PC-9 (cell line): ENCODE data around the gene SBF1. TPM values are rescaled to one million over a fixed set of nuclear protein-coding genes. Genes with fewer than 3 reads are reported as not detected.

Experiments used
- BruUV-seq: library from RNA; stranded (reverse); fragments of 400-500 nt; replicated peaks from 2 replicates; lab custom pipeline; 2021; lab: Mats Ljungman, UMichigan
- CTCF ChIA-PET: fragments of 300-600 bp; sonication (Branson Sonifier 250); formaldehyde crosslinking; loops from one replicate; lab custom pipeline; 2022; ENCODE audit warnings: antibody characterized with exemption; lab: Charles Lee
- POLR2A ChIA-PET: fragments of 300-600 bp; sonication (Branson Sonifier 250); formaldehyde crosslinking; loops from one replicate; lab custom pipeline; 2022; ENCODE audit warnings: antibody characterized with exemption; ENCODE audit not compliant: unreplicated experiment; lab: Charles Lee
- DNase-seq, 2 experiments: peaks; one replicate each; pipeline versions ENCODE4 v3.0.0 to v3.0.0-alpha.2; 2015 to 2022; ENCODE audit warnings: mixed read lengths in 1 of 2
- H2AFZ ChIP-seq: fragments of 200-600 bp; sonication (generic); 2 replicates; pipeline ENCODE4 v1.8.1; 2017; ENCODE audit warnings: antibody characterized with exemption
- H3F3A ChIP-seq: fragments of 200-600 bp; sonication (generic); 2 replicates; pipeline ENCODE4 v1.8.1; 2017; ENCODE audit warnings: antibody characterized with exemption, mild to moderate bottlenecking, low read depth; ENCODE audit not compliant: insufficient read depth
- H3K27ac ChIP-seq: fragments of 200-600 bp; sonication (generic); 2 replicates; pipeline ENCODE4 v1.6.1; 2016; ENCODE audit warnings: mixed run types
- H3K27me3 ChIP-seq: fragments of 200-600 bp; sonication (generic); 2 replicates; pipeline ENCODE4 v1.6.1; 2016; ENCODE audit warnings: low read depth, mixed run types; ENCODE audit not compliant: insufficient read depth
- H3K36me3 ChIP-seq: fragments of 200-600 bp; sonication (generic); 2 replicates; pipeline ENCODE4 v1.6.1; 2016; ENCODE audit warnings: low read depth, mixed run types
- H3K4me1 ChIP-seq: fragments of 200-600 bp; sonication (generic); replicated peaks from 2 replicates; pipeline ENCODE4 v1.6.1; 2016; ENCODE audit warnings: mixed run types; ENCODE audit not compliant: insufficient read depth
- H3K4me2 ChIP-seq: fragments of 200-600 bp; sonication (generic); 2 replicates; pipeline ENCODE4 v1.6.1; 2017; ENCODE audit warnings: mixed run types
- H3K4me3 ChIP-seq: fragments of 200-600 bp; sonication (generic); 2 replicates; pipeline ENCODE4 v1.6.1; 2016; ENCODE audit warnings: mixed run types
- H3K79me2 ChIP-seq: fragments of 200-600 bp; sonication (generic); 2 replicates; pipeline ENCODE4 v1.6.1; 2017; ENCODE audit warnings: low read depth, mixed run types
- H3K9me2 ChIP-seq: fragments of 200-600 bp; sonication (generic); 2 replicates; pipeline ENCODE4 v1.8.1; 2017; ENCODE audit warnings: mild to moderate bottlenecking; ENCODE audit not compliant: insufficient read depth
- H3K9me3 ChIP-seq: fragments of 200-600 bp; sonication (generic); 2 replicates; pipeline ENCODE4 v1.8.1; 2016; ENCODE audit warnings: low read depth; ENCODE audit not compliant: insufficient read depth
- H4K20me1 ChIP-seq: fragments of 200-600 bp; sonication (generic); 2 replicates; pipeline ENCODE4 v1.8.1; 2017; ENCODE audit not compliant: insufficient read depth
- EZH2 ChIP-seq: fragments of 200-600 bp; sonication (generic); IDR thresholded peaks from 2 replicates; pipeline ENCODE4 v1.8.0; 2017; ENCODE audit warnings: antibody characterized with exemption, low read depth
- intact Hi-C: fragments of 100-400 bp; cut with micrococcal nuclease; formaldehyde crosslinking; loops from one replicate; pipeline ENCODE4 v1.10.0; 2022; ENCODE audit not compliant: unreplicated experiment
- total RNA-seq: library from RNA; stranded (reverse); gene quantifications from 2 replicates; pipeline ENCODE4 v1.2.3, GENCODE V29; 2021
- TF ChIP-seq, protein P1 (sequence below): fragments of 200-600 bp; sonication (generic); conservative IDR thresholded peaks from 2 replicates; pipeline ENCODE4 v1.6.1; 2017; ENCODE audit warnings: mixed run types, antibody characterized with exemption, mild to moderate bottlenecking, moderate library complexity

Gene SBF1
- total RNA-seq, 1 experiment from 2014 or later = 85.2 TPM

DNA sequence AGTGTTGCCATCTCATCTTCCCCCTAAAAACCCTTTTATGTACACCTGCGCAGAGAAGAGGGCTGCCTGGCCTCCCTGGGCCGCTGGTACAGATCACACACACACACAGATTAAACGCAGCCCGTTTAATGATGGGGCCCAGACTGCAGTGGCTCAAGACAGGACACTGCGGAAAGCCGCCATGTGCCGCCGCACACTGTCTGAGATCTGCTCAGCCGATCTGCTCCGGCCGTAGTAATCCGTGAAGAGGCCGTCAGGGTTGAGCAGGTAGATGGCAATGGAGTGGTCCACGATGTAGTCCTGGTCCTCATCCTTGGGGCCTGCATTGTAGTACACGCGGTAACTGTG, 48.6 kb upstream of the SBF1 start:
- ChIA-PET CTCF (no interaction called here), POLR2A (no interaction called here)
- TF ChIP-seq, protein P1, sequence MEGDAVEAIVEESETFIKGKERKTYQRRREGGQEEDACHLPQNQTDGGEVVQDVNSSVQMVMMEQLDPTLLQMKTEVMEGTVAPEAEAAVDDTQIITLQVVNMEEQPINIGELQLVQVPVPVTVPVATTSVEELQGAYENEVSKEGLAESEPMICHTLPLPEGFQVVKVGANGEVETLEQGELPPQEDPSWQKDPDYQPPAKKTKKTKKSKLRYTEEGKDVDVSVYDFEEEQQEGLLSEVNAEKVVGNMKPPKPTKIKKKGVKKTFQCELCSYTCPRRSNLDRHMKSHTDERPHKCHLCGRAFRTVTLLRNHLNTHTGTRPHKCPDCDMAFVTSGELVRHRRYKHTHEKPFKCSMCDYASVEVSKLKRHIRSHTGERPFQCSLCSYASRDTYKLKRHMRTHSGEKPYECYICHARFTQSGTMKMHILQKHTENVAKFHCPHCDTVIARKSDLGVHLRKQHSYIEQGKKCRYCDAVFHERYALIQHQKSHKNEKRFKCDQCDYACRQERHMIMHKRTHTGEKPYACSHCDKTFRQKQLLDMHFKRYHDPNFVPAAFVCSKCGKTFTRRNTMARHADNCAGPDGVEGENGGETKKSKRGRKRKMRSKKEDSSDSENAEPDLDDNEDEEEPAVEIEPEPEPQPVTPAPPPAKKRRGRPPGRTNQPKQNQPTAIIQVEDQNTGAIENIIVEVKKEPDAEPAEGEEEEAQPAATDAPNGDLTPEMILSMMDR = no peak
- TF ChIP-seq EZH2 = no peak
- H3K4me1 ChIP-seq = peaks cover 23% of the 10 kb centered on the region
- H3K4me3 ChIP-seq = no peak overlapping the region
- H2AFZ ChIP-seq = no peak overlapping the region
- peak overlapping the region; percentile 94; the same call in 1 of the 2 replicates for H3K4me2 ChIP-seq
- H3K27me3 ChIP-seq = no peaks in the 10 kb centered on the region
- peaks cover 16% of the 10 kb centered on the region for H3K36me3 ChIP-seq
- no peaks in the 10 kb centered on the region for H3K9me2 ChIP-seq
- H3K9me3 ChIP-seq = no peaks in the 10 kb centered on the region
- intact Hi-C loops = no loop called here
- BruUV-seq = no TSS peak
- H3F3A ChIP-seq = peaks cover 45% of the 10 kb centered on the region
- H4K20me1 ChIP-seq = peaks cover 24% of the 10 kb centered on the region
- no peak for DNase-seq
- H3K79me2 ChIP-seq = peaks cover 23% of the 10 kb centered on the region
- H3K27ac ChIP-seq = no peak overlapping the region

DNA sequence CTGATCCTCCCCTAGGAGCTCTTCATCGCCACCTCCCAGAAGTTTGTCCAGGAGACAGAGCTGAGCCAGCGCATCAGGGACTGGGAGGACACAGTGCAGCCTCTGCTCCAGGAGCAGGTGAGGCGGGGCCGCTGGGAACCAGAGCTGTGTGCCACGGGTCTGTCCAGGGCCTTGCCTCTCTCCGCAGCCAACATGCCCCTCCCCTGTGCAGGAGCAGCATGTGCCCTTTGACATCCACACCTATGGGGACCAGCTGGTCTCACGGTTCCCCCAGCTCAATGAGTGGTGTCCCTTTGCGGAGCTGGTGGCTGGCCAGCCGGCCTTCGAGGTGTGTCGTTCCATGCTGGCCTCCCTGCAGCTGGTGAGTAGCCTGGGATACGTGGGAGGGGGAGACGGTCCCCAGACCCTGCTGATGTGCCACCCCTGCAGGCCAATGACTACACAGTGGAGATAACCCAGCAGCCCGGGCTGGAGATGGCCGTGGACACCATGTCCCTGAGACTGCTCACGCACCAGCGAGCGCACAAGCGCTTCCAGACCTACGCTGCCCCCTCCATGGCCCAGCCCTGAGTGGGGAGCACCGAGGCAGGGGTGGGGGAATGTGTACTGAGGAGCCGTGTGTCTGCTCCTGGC, 48.1 kb upstream of the SBF1 start:
- H3K4me3 ChIP-seq = no peak overlapping the region
- no peak overlapping the region for H2AFZ ChIP-seq
- intact Hi-C loops = no loop called here
- ChIA-PET POLR2A (no interaction called here), CTCF (no interaction called here)
- H3K27me3 ChIP-seq = no peaks in the 10 kb centered on the region
- BruUV-seq = no TSS peak
- no peak for TF ChIP-seq EZH2
- TF ChIP-seq, protein P1 = no peak
- H3K9me3 ChIP-seq = no peaks in the 10 kb centered on the region
- peaks cover 24% of the 10 kb centered on the region for H4K20me1 ChIP-seq
- H3F3A ChIP-seq = peaks cover 40% of the 10 kb centered on the region
- no peak for DNase-seq
- H3K4me2 ChIP-seq = no peak overlapping the region
- peaks cover 23% of the 10 kb centered on the region for H3K79me2 ChIP-seq
- peaks cover 22% of the 10 kb centered on the region for H3K36me3 ChIP-seq
- H3K4me1 ChIP-seq = peaks cover 22% of the 10 kb centered on the region
- no peak overlapping the region for H3K27ac ChIP-seq
- no peaks in the 10 kb centered on the region for H3K9me2 ChIP-seq

DNA sequence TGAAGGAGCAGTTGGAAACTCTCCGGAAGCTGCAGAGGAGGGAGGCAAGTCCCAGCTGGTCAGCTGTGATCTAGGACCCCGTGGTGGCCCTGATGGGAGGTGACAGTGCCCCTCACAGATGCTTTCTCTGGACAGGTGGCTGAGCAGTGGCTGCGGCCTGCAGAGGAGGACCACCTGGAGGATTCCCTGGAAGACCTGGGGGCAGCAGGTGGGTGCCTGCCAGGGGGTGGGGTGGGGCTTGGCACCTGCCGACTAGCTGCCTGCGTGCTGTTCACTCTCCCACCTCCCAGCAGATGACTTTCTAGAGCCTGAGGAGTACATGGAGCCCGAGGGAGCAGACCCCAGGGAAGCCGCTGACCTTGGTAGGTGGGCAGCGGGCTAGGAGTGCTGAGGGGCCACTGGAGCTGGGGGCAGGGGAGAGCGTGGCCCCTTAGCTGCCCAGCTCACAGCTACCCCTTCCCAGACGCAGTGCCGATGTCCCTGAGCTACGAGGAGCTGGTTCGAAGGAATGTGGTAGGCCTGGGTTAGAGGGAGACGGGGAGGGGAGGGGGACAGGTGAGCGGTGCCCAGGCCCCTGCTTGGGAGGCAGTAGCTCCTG, 47.5 kb upstream of the SBF1 start:
- no peak overlapping the region for H2AFZ ChIP-seq
- peaks cover 16% of the 10 kb centered on the region for H3K4me1 ChIP-seq
- peaks cover 33% of the 10 kb centered on the region for H3F3A ChIP-seq
- no TSS peak for BruUV-seq
- H3K9me3 ChIP-seq = no peaks in the 10 kb centered on the region
- no peak for DNase-seq
- ChIA-PET CTCF (no interaction called here), POLR2A (no interaction called here)
- peaks cover 24% of the 10 kb centered on the region for H4K20me1 ChIP-seq
- intact Hi-C loops = no loop called here
- no peak for TF ChIP-seq EZH2
- TF ChIP-seq, protein P1 = no peak
- no peaks in the 10 kb centered on the region for H3K9me2 ChIP-seq
- peaks cover 26% of the 10 kb centered on the region for H3K36me3 ChIP-seq
- no peak overlapping the region for H3K4me2 ChIP-seq
- no peak overlapping the region for H3K27ac ChIP-seq
- no peaks in the 10 kb centered on the region for H3K27me3 ChIP-seq
- no peak overlapping the region for H3K4me3 ChIP-seq
- H3K79me2 ChIP-seq = peaks cover 23% of the 10 kb centered on the region
